Smooth muscle cell (in vitro differentiated cells): ENCODE results near the gene MYH9. TPM values are rescaled to one million over a fixed set of nuclear protein-coding genes. Genes with fewer than 3 reads are reported as not detected.

ENCODE experiments used
- DNase-seq: peaks from one replicate; lab custom pipeline; 2025; ENCODE audit not compliant: unreplicated experiment; lab: John Stamatoyannopoulos, UW
- H2AFZ ChIP-seq: fragments of 200-600 bp; sonication (generic); 2 replicates; pipeline ENCODE4 v1.6.0; 2016; ENCODE audit warnings: antibody characterized with exemption, low read depth, mild to moderate bottlenecking
- H3F3A ChIP-seq: fragments of 200-600 bp; sonication (generic); 2 replicates; pipeline ENCODE4 v1.6.0; 2017; ENCODE audit warnings: antibody characterized with exemption, low read depth
- H3K27ac ChIP-seq: fragments of 200-600 bp; sonication (generic); 2 replicates; pipeline ENCODE4 v1.5.1; 2016; ENCODE audit warnings: low read depth, mild to moderate bottlenecking
- H3K27me3 ChIP-seq: fragments of 200-600 bp; sonication (generic); 2 replicates; pipeline ENCODE4 v1.6.1; 2016; ENCODE audit warnings: low read depth, mild to moderate bottlenecking
- H3K36me3 ChIP-seq: fragments of 200-600 bp; sonication (generic); 2 replicates; pipeline ENCODE4 v1.5.1; 2016; ENCODE audit warnings: low read depth
- H3K4me1 ChIP-seq: fragments of 200-600 bp; sonication (generic); 2 replicates; pipeline ENCODE4 v1.5.1; 2016; ENCODE audit warnings: low read depth
- H3K4me2 ChIP-seq: fragments of 200-600 bp; sonication (generic); 2 replicates; pipeline ENCODE4 v1.6.0; 2016; ENCODE audit warnings: mild to moderate bottlenecking
- H3K4me3 ChIP-seq: fragments of 200-600 bp; sonication (generic); 2 replicates; pipeline ENCODE4 v1.5.1; 2016; ENCODE audit warnings: mild to moderate bottlenecking
- H3K79me2 ChIP-seq: fragments of 200-600 bp; sonication (generic); 2 replicates; pipeline ENCODE4 v1.6.0; 2016; ENCODE audit warnings: low read depth, mild to moderate bottlenecking
- H3K9ac ChIP-seq: fragments of 200-600 bp; sonication (generic); 2 replicates; pipeline ENCODE4 v1.6.0; 2016; ENCODE audit warnings: low read depth
- H3K9me3 ChIP-seq: fragments of 200-600 bp; sonication (generic); replicated peaks from 2 replicates; pipeline ENCODE4 v1.5.1; 2016; ENCODE audit warnings: low read depth
- H4K20me1 ChIP-seq: fragments of 200-600 bp; sonication (generic); 2 replicates; pipeline ENCODE4 v1.6.0; 2016; ENCODE audit warnings: low read depth
- WGBS: methylation state at CpG from one replicate; pipeline ENCODE4 v1.1.7; 2016; ENCODE audit warnings: low lambda C conversion rate; 5-methylcytosine and 5-hydroxymethylcytosine counted together
- polyA plus RNA-seq: library from polyadenylated mRNA; unstranded; fragments of >200 nt; fragmentation: Nextera tagmentation; extraction: Ambion mirVana; gene quantifications from 2 replicates; pipeline ENCODE4 v1.2.1, GENCODE V29; 2016
- total RNA-seq: library from RNA; depleted of rRNA; stranded (reverse); fragments of >200 nt; gene quantifications from 2 replicates; pipeline ENCODE4 v1.2.3, GENCODE V29; 2014
- TF ChIP-seq, protein P1 (sequence below): fragments of 200-600 bp; sonication (generic); IDR thresholded peaks from 2 replicates; pipeline ENCODE4 v1.5.1; 2017; ENCODE audit warnings: borderline replicate concordance, mild to moderate bottlenecking, antibody characterized with exemption; ENCODE audit not compliant: insufficient read depth, poor library complexity, severe bottlenecking

The MYH9 gene
- total and polyA plus RNA-seq, 2 experiments from 2014 or later = 350 to 361 TPM

DNA sequence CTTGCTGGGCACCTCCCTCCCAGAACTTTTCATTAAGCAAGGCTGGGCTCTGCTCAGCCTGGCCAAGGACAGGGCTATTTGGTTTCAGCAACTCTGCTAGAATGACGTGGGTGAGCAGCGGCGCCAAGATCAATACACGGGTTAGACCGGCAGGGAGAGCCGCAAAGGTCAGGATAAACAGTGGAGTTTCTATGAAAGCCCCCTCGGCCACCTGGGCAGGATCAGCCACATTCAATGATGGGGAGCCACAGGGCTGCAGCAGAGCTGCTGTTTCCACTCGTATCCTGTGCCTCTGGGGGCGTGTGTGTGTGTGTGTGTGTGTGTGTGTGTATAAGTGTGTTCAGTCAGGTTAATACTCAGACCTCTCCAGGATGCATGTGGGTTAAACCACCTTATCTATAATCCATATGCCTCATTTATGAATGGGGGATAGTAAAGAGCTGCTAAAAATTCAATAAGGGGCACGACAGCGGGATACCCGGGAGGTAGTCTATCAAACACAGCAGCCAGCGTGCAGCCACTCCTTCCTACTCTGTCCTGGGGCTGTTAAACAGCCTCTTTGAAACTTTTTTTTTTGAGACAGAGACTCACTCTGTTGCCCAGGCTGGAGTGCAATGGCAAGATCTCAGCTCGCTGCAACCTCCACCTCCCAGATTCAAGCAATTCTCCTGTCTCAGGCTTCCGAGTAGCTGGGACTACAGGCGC is 34.8 kb downstream of the MYH9 start:
- no peak for DNase-seq
- Histone ChIP-seq H3F3A (peaks cover 65% of the 10 kb centered on the region), H3K4me1 (peaks cover 47% of the 10 kb centered on the region), H2AFZ (no peak overlapping the region), H3K4me3 (no peak overlapping the region), H3K9ac (no peak overlapping the region), H3K36me3 (no peaks in the 10 kb centered on the region), H3K27ac (peak overlapping the region; percentile 82), H3K27me3 (no peaks in the 10 kb centered on the region), H3K4me2 (peak overlapping the region; percentile 77), H4K20me1 (peaks cover 100% of the 10 kb centered on the region), H3K79me2 (peaks cover 100% of the 10 kb centered on the region), H3K9me3 (no peaks in the 10 kb centered on the region)
- TF ChIP-seq, protein P1, sequence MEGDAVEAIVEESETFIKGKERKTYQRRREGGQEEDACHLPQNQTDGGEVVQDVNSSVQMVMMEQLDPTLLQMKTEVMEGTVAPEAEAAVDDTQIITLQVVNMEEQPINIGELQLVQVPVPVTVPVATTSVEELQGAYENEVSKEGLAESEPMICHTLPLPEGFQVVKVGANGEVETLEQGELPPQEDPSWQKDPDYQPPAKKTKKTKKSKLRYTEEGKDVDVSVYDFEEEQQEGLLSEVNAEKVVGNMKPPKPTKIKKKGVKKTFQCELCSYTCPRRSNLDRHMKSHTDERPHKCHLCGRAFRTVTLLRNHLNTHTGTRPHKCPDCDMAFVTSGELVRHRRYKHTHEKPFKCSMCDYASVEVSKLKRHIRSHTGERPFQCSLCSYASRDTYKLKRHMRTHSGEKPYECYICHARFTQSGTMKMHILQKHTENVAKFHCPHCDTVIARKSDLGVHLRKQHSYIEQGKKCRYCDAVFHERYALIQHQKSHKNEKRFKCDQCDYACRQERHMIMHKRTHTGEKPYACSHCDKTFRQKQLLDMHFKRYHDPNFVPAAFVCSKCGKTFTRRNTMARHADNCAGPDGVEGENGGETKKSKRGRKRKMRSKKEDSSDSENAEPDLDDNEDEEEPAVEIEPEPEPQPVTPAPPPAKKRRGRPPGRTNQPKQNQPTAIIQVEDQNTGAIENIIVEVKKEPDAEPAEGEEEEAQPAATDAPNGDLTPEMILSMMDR = no peak
- 79% methylated on average over 16 of the region's 16 CpGs for WGBS

DNA sequence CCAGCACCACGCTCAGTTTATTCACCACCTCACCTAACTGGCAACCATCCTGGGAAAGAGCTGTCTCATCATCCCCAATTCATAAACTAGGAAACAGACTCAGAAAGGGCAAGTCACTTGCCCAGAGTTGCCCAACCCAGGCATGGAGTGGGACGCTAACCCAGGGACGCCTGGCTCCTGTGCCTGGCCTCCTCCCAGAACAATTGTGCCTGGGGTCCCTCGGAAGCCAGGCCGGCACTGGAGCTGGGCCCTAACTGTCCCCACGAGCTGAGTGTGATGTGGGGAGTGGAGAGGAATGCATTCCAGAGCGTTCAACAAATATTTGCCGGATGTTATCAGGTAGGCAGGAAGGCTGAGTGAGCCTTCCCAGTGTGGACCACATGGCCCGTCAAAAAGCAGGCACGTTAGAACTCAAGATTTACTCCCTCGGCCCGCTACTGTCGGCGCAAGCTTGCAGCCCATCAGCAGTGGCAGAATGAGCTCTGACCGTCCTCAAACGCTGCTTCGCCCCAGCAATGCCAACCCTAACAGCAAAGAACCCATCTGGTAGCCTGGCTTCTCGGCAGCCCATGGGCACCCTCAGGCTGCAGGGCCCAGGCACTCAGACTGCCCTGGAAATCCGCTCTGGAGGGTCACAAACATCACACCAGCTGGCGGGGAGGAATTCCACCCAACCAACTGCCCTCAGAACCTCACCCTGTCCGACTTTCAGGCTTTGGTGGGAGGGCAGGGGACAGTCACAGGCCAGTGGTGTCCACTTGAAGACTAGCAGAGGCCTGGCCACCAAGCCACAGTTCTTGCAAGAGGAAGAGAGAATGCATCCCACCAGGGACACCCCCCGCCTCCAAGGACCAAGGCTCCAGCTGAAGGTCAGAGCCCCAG is 35.6 kb downstream of the MYH9 start:
- Histone ChIP-seq H2AFZ (no peak overlapping the region), H3K4me3 (no peak overlapping the region), H3K4me2 (peak overlapping the region; percentile 77), H4K20me1 (peaks cover 98% of the 10 kb centered on the region), H3K27ac (peak overlapping the region; percentile 82), H3K79me2 (peaks cover 99% of the 10 kb centered on the region), H3K9me3 (no peaks in the 10 kb centered on the region), H3K36me3 (no peaks in the 10 kb centered on the region), H3F3A (peaks cover 63% of the 10 kb centered on the region), H3K27me3 (no peaks in the 10 kb centered on the region), H3K4me1 (peaks cover 42% of the 10 kb centered on the region), H3K9ac (peak overlapping the region; percentile 19)
- no peak for DNase-seq
- TF ChIP-seq, protein P1 = no peak
- WGBS = 53% methylated on average over 22 of the region's 22 CpGs

DNA sequence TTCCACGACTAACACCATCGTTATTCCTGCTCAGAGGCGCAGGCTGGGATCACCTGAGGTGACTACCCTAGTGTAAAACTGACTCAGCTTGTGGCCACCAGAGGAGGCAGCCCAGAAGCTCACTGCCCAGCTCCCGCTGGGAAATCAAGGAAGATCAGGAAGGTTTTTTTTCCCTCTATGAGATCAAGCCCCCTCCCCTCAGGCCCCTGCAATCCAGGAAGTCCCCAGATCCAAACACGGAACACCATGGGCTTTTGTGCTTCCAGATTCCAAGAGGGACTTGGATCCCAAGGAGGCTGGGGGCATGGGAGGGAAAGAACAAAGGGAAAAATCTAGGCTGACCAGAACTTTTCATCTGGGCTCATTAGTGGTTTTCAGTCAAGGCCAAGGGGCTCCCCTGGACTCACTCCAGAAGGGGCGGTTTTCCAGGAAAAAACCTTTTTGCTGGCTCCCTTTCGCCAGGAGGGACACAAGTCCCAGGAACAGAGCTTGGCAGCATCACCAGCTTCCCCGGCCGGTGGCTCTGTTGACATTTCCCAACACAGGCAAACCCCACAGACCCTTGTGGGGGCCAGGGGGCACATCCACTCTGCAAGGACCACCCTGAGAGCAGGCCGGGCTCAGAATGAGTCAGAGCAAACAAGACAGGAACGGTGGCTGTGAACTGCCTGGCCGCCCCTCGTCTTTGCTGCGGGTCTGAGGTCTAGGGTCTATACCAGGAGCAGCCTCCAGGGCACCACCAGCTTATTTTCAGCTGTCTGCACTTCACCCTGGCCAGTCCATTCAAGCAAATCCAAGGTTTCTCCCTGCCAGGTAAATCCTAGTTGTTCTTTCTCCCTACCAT is 36.8 kb downstream of the MYH9 start:
- Histone ChIP-seq H3K27me3 (no peaks in the 10 kb centered on the region), H4K20me1 (peaks cover 98% of the 10 kb centered on the region), H2AFZ (no peak overlapping the region), H3K4me1 (peaks cover 34% of the 10 kb centered on the region), H3K4me3 (no peak overlapping the region), H3F3A (peaks cover 66% of the 10 kb centered on the region), H3K27ac (peak overlapping the region; percentile 82), H3K9me3 (no peaks in the 10 kb centered on the region), H3K79me2 (peaks cover 99% of the 10 kb centered on the region), H3K9ac (peak overlapping the region; percentile 19), H3K36me3 (no peaks in the 10 kb centered on the region), H3K4me2 (peak overlapping the region; percentile 77)
- WGBS = 23% methylated on average over 14 of the region's 14 CpGs
- no peak for DNase-seq
- TF ChIP-seq, protein P1 = no peak
